ENCODE measurements around the gene PHYKPL.
A peak's percentile ranks its signal among the peaks of the same experiment; 100 is the strongest.
"Not testable (repeated sequence)": the region's sequence is repeated elsewhere in the genome, so short reads cannot be mapped to it uniquely, and the experiment has no call there.

PHYKPL gene

GRCh38 chr5:178230879-178231538 lies 1.6 kb downstream of the PHYKPL start:
- TF ChIP-seq CTCF (IDR thresholded peaks at IDR 0.05; ENCODE audit: insufficient read depth, low read length, poor library complexity, severe bottlenecking) (no peak), EZH2phosphoT487 (conservative IDR thresholded peaks at IDR 0.05; ENCODE audit: low read length) (no peak)
- Histone ChIP-seq H3K27me3 (ENCODE audit: low read length) (no peaks in the 10 kb centered on the region), H2AFZ (ENCODE audit: low read depth, low read length, severe bottlenecking) (no peak overlapping the region), H3K36me3 (ENCODE audit: low read length) (no peaks in the 10 kb centered on the region; the same call in 1 of the 2 replicates), H3K9me2 (replicated peaks; ENCODE audit: insufficient read depth, low read length) (no peaks in the 10 kb centered on the region), H3K9me3 (ENCODE audit: insufficient read depth, low read length) (no peaks in the 10 kb centered on the region), H3K27ac (ENCODE audit: low read depth, low read length) (peak overlapping the region; percentile 75), H3K79me2 (ENCODE audit: insufficient read depth, low read length) (peaks cover 27% of the 10 kb centered on the region), H3F3A (ENCODE audit: insufficient read depth) (peaks cover 17% of the 10 kb centered on the region), H4K20me1 (ENCODE audit: low read depth, low read length) (no peaks in the 10 kb centered on the region), H3K4me2 (ENCODE audit: low read depth, low read length, poor library complexity, severe bottlenecking) (peak overlapping the region; percentile 88), H3K4me3 (ENCODE audit: insufficient read depth, low read length, poor library complexity, severe bottlenecking) (peak overlapping the region; percentile 78), H3K9ac (ENCODE audit: low read length) (peak overlapping the region; percentile 89)

GRCh38 chr5:178229861-178230260 lies 2.7 kb downstream of the PHYKPL start:
- H3K27me3 ChIP-seq (ENCODE audit: low read length): no peaks in the 10 kb centered on the region
- H3K27ac ChIP-seq (ENCODE audit: low read depth, low read length): no peak overlapping the region
- TF ChIP-seq CTCF (IDR thresholded peaks at IDR 0.05; ENCODE audit: insufficient read depth, low read length, poor library complexity, severe bottlenecking) (no peak), EZH2phosphoT487 (conservative IDR thresholded peaks at IDR 0.05; ENCODE audit: low read length) (no peak)
- H3K9me3 ChIP-seq (ENCODE audit: insufficient read depth, low read length): no peaks in the 10 kb centered on the region
- H2AFZ ChIP-seq (ENCODE audit: low read depth, low read length, severe bottlenecking): no peak overlapping the region
- H3K9ac ChIP-seq (ENCODE audit: low read length): no peak overlapping the region
- peaks cover 27% of the 10 kb centered on the region for H3K79me2 ChIP-seq (ENCODE audit: insufficient read depth, low read length)
- H4K20me1 ChIP-seq (ENCODE audit: low read depth, low read length): no peaks in the 10 kb centered on the region
- no peak overlapping the region for H3K4me3 ChIP-seq (ENCODE audit: insufficient read depth, low read length, poor library complexity, severe bottlenecking)
- no peaks in the 10 kb centered on the region for H3K9me2 ChIP-seq (replicated peaks; ENCODE audit: insufficient read depth, low read length)
- H3F3A ChIP-seq (ENCODE audit: insufficient read depth): peaks cover 17% of the 10 kb centered on the region
- no peak overlapping the region for H3K4me2 ChIP-seq (ENCODE audit: low read depth, low read length, poor library complexity, severe bottlenecking)
- H3K36me3 ChIP-seq (ENCODE audit: low read length): no peaks in the 10 kb centered on the region; the same call in 1 of the 2 replicates

- H3K9me3 ChIP-seq (ENCODE audit: insufficient read depth, low read length); H3K36me3 ChIP-seq (ENCODE audit: low read length); H3K27ac ChIP-seq (ENCODE audit: low read depth, low read length); H3K4me2 ChIP-seq (ENCODE audit: low read depth, low read length, poor library complexity, severe bottlenecking); H2AFZ ChIP-seq (ENCODE audit: low read depth, low read length, severe bottlenecking); H3K4me3 ChIP-seq (ENCODE audit: insufficient read depth, low read length, poor library complexity, severe bottlenecking); H3K27me3 ChIP-seq (ENCODE audit: low read length); H3K9ac ChIP-seq (ENCODE audit: low read length); H3K9me2 ChIP-seq (replicated peaks; ENCODE audit: insufficient read depth, low read length); H4K20me1 ChIP-seq (ENCODE audit: low read depth, low read length): not testable (repeated sequence)
- Histone ChIP-seq H3K79me2 (ENCODE audit: insufficient read depth, low read length) (peaks cover 27% of the 10 kb centered on the region), H3F3A (ENCODE audit: insufficient read depth) (peaks cover 17% of the 10 kb centered on the region)
Measured at GRCh38 chr5:178229111-178229510, 3.5 kb downstream of the PHYKPL start.

DNA sequence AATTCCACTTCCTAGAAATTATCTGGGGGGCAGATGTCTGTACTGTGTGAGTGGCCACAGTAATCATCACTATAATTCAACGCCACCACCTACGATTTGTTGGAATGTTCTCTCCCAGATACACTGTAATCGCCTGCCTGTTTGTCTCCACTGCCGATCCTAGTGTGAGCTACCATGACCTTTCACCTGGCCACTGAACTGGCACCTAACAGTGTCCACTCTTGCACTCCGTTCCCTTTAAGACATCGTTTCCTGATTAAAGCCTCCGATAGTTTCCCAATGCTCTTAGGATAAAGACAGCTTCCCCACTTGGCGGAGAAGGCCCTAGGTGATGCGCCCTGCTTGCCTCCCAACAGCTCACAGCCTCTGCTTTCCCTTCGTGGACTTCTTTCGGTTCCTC lies 4.0 kb downstream of the PHYKPL start:
- Histone ChIP-seq H4K20me1 (ENCODE audit: low read depth, low read length) (no peaks in the 10 kb centered on the region), H3K4me3 (ENCODE audit: insufficient read depth, low read length, poor library complexity, severe bottlenecking) (no peak overlapping the region), H3K4me2 (ENCODE audit: low read depth, low read length, poor library complexity, severe bottlenecking) (no peak overlapping the region), H3K27me3 (ENCODE audit: low read length) (no peaks in the 10 kb centered on the region), H3F3A (ENCODE audit: insufficient read depth) (peaks cover 12% of the 10 kb centered on the region), H3K36me3 (ENCODE audit: low read length) (no peaks in the 10 kb centered on the region; the same call in 1 of the 2 replicates), H3K27ac (ENCODE audit: low read depth, low read length) (no peak overlapping the region), H3K9ac (ENCODE audit: low read length) (no peak overlapping the region), H3K9me3 (ENCODE audit: insufficient read depth, low read length) (no peaks in the 10 kb centered on the region), H3K79me2 (ENCODE audit: insufficient read depth, low read length) (peaks cover 27% of the 10 kb centered on the region), H3K9me2 (replicated peaks; ENCODE audit: insufficient read depth, low read length) (no peaks in the 10 kb centered on the region), H2AFZ (ENCODE audit: low read depth, low read length, severe bottlenecking) (no peak overlapping the region)
- TF ChIP-seq CTCF (IDR thresholded peaks at IDR 0.05; ENCODE audit: insufficient read depth, low read length, poor library complexity, severe bottlenecking) (no peak), EZH2phosphoT487 (conservative IDR thresholded peaks at IDR 0.05; ENCODE audit: low read length) (no peak)
